Measurements from ENCODE around the gene PLSCR5.
A peak's percentile ranks its signal among the peaks of the same experiment; 100 is the strongest.

Gene PLSCR5

DNA sequence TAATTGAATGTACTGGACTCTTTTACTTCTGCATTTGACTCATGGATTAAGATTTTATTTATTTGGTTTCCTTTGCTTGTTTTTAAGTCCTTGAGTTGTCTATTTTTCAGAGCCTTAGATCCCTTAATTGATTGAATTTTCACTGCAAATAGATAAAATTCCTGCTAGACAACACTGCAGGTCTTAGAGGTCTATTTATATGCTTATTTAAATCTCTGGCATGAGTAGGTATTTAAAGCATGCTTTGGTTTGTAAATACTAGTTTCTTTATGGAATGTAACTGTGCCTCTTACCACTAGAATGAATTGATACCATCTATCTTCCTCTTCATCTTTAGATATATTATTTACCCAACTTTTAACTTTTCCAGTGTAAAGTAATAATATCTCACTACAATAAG is 20.0 kb downstream of the PLSCR5 start:
- H3K4me3 ChIP-seq (ENCODE audit: low read depth in 1 of 2, low read length in 1 of 2) = no peak overlapping the region
- H3K9me3 ChIP-seq = no peaks in the 10 kb centered on the region
- H3K36me3 ChIP-seq = no peaks in the 10 kb centered on the region
- peaks cover 0 to 12% of the 10 kb centered on the region in 2 experiments for H3K4me1 ChIP-seq (ENCODE audit: control insufficient read depth in 1 of 2, insufficient read depth in 1 of 2, low read depth in 1 of 2, low read length in 1 of 2)
- H3K27me3 ChIP-seq = no peaks in the 10 kb centered on the region
- H3K27ac ChIP-seq = no peak overlapping the region
- TF ChIP-seq, protein P1, sequence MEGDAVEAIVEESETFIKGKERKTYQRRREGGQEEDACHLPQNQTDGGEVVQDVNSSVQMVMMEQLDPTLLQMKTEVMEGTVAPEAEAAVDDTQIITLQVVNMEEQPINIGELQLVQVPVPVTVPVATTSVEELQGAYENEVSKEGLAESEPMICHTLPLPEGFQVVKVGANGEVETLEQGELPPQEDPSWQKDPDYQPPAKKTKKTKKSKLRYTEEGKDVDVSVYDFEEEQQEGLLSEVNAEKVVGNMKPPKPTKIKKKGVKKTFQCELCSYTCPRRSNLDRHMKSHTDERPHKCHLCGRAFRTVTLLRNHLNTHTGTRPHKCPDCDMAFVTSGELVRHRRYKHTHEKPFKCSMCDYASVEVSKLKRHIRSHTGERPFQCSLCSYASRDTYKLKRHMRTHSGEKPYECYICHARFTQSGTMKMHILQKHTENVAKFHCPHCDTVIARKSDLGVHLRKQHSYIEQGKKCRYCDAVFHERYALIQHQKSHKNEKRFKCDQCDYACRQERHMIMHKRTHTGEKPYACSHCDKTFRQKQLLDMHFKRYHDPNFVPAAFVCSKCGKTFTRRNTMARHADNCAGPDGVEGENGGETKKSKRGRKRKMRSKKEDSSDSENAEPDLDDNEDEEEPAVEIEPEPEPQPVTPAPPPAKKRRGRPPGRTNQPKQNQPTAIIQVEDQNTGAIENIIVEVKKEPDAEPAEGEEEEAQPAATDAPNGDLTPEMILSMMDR (IDR thresholded peaks at IDR 0.05) = no peak

GRCh38 chr3:146581951-146582467 is 23.1 kb downstream of the PLSCR5 start:
- TF ChIP-seq, protein P1 (IDR thresholded peaks at IDR 0.05) = no peak
- H3K27ac ChIP-seq = peak overlapping the region; percentile 44
- H3K4me1 ChIP-seq (ENCODE audit: control insufficient read depth in 1 of 2, insufficient read depth in 1 of 2, low read depth in 1 of 2, low read length in 1 of 2) = peaks cover 0 to 9% of the 10 kb centered on the region in 2 experiments
- H3K9me3 ChIP-seq = no peaks in the 10 kb centered on the region
- no peak overlapping the region for H3K4me3 ChIP-seq (ENCODE audit: low read depth in 1 of 2, low read length in 1 of 2)
- H3K36me3 ChIP-seq = no peaks in the 10 kb centered on the region
- H3K27me3 ChIP-seq = no peaks in the 10 kb centered on the region

GRCh38 chr3:146581080-146581601 is 24.0 kb downstream of the PLSCR5 start:
- Histone ChIP-seq H3K4me1 (ENCODE audit: control insufficient read depth in 1 of 2, insufficient read depth in 1 of 2, low read depth in 1 of 2, low read length in 1 of 2) (peaks cover 0 to 9% of the 10 kb centered on the region in 2 experiments), H3K27ac (no peak overlapping the region), H3K9me3 (no peaks in the 10 kb centered on the region), H3K4me3 (ENCODE audit: low read depth in 1 of 2, low read length in 1 of 2) (no peak overlapping the region), H3K36me3 (no peaks in the 10 kb centered on the region), H3K27me3 (no peaks in the 10 kb centered on the region)
- TF ChIP-seq, protein P1 (IDR thresholded peaks at IDR 0.05) = no peak

DNA sequence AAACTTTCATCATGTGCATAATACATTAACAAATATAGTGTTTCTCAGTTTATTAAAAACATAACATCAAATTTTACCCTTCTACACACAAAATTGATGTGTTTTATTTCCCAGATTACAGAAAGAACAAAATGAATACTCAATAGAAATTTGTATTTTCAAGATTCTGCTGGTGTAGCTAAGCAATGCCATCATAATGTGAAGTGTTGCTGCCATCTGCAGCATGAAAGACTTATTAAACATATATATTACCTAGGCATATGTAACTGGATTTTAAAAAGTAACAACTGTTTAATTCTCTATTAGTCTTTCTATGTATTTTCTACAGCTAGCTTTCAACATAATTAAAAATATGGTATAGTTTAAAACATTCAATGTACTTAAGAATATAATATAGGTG is 27.5 kb downstream of the PLSCR5 start:
- Histone ChIP-seq H3K27ac (no peak overlapping the region), H3K9me3 (no peaks in the 10 kb centered on the region)

GRCh38 chr3:146575636-146576035 is 29.5 kb downstream of the PLSCR5 start:
- H3K36me3 ChIP-seq = no peaks in the 10 kb centered on the region
- H3K27ac ChIP-seq = peak overlapping the region; percentile 63
- no peak overlapping the region for H3K4me3 ChIP-seq (ENCODE audit: low read depth in 1 of 2, low read length in 1 of 2)
- no peaks in the 10 kb centered on the region for H3K27me3 ChIP-seq
- no peaks in the 10 kb centered on the region for H3K9me3 ChIP-seq
- H3K4me1 ChIP-seq (ENCODE audit: control insufficient read depth in 1 of 2, insufficient read depth in 1 of 2, low read depth in 1 of 2, low read length in 1 of 2) = peaks cover 8 to 13% of the 10 kb centered on the region in 2 experiments
- TF ChIP-seq, protein P1 (IDR thresholded peaks at IDR 0.05) = no peak

More for the DNA sequence above, 27.5 kb downstream of the PLSCR5 start:
- Histone ChIP-seq H3K4me3 (ENCODE audit: low read depth in 1 of 2, low read length in 1 of 2) (no peak overlapping the region), H3K4me1 (ENCODE audit: control insufficient read depth in 1 of 2, insufficient read depth in 1 of 2, low read depth in 1 of 2, low read length in 1 of 2) (peaks cover 8 to 22% of the 10 kb centered on the region in 2 experiments), H3K27me3 (no peaks in the 10 kb centered on the region), H3K36me3 (no peaks in the 10 kb centered on the region)
- TF ChIP-seq, protein P1 (IDR thresholded peaks at IDR 0.05) = no peak
